H1 (cell line): ENCODE data around the gene SLC27A5. TPM values are rescaled to one million over a fixed set of nuclear protein-coding genes. Genes with fewer than 3 reads are reported as not detected.

Experiments used
- ATF2 ChIP-seq: IDR thresholded peaks from 2 replicates; pipeline ENCODE4 v1.6.1; 2012; ENCODE audit warnings: low read length, inconsistent platforms
- BACH1 ChIP-seq: IDR thresholded peaks from 2 replicates; pipeline ENCODE4 v1.6.1; 2012; ENCODE audit warnings: low read length, improper control_type of control experiment
- CBX8 ChIP-seq: fragments of 300-800, 300-1000 bp; sonication (generic); IDR thresholded peaks from 2 replicates; pipeline ENCODE4 v1.7.1; 2016; ENCODE audit warnings: low read depth, low read length, borderline replicate concordance
- CREB1 ChIP-seq: IDR thresholded peaks from 2 replicates; pipeline ENCODE4 v1.6.1; 2012; ENCODE audit warnings: inconsistent platforms
- EGR1 ChIP-seq: IDR thresholded peaks from 2 replicates; pipeline ENCODE4 v1.6.1; 2011; ENCODE audit warnings: low read depth, low read length, borderline replicate concordance
- FOSL1 ChIP-seq: IDR thresholded peaks from 2 replicates; pipeline ENCODE4 v1.6.1; 2011; ENCODE audit warnings: mild to moderate bottlenecking, low read depth, low read length, moderate library complexity; ENCODE audit not compliant: insufficient read depth
- GABPA ChIP-seq: IDR thresholded peaks from 2 replicates; pipeline ENCODE4 v1.6.1; 2011; ENCODE audit warnings: mild to moderate bottlenecking, low read length, moderate library complexity, borderline replicate concordance; ENCODE audit not compliant: insufficient read depth
- JUND ChIP-seq: IDR thresholded peaks from 2 replicates; pipeline ENCODE4 v1.6.1; 2011; ENCODE audit warnings: mild to moderate bottlenecking, improper control_type of control experiment, low read length
- MAX ChIP-seq: IDR thresholded peaks from 2 replicates; pipeline ENCODE4 v1.6.1; 2012; ENCODE audit warnings: inconsistent platforms
- NANOG ChIP-seq: IDR thresholded peaks from 2 replicates; pipeline ENCODE4 v1.6.1; 2011; ENCODE audit warnings: low read length, low read depth, mild to moderate bottlenecking, inconsistent platforms; ENCODE audit not compliant: insufficient read depth, poor library complexity, severe bottlenecking
- POLR2AphosphoS5 ChIP-seq: IDR thresholded peaks from 2 replicates; pipeline ENCODE4 v1.6.1; 2011; ENCODE audit warnings: low read depth, low read length
- POU5F1 ChIP-seq: IDR thresholded peaks from 2 replicates; pipeline ENCODE4 v1.6.1; 2011; ENCODE audit warnings: low read depth, mild to moderate bottlenecking, low read length, moderate library complexity
- RNF2 ChIP-seq: fragments of 200-900, 300-1000 bp; sonication (generic); IDR thresholded peaks from 2 replicates; pipeline ENCODE4 v1.7.1; 2016; ENCODE audit warnings: borderline replicate concordance, low read depth, mild to moderate bottlenecking, antibody characterized with exemption, low read length; ENCODE audit not compliant: poor library complexity, severe bottlenecking; ENCODE audit errors: missing control alignments
- SIN3A ChIP-seq, 2 experiments: IDR thresholded peaks in 1 of 2; conservative IDR thresholded peaks in 1 of 2; 2 replicates each; pipeline ENCODE4 v1.6.1; 2011 to 2012; ENCODE audit warnings: low read length in 2 of 2, improper control_type of control experiment in 1 of 2, low read depth in 1 of 2, mild to moderate bottlenecking in 1 of 2
- SP4 ChIP-seq: IDR thresholded peaks from 2 replicates; pipeline ENCODE4 v1.6.1; 2012; ENCODE audit warnings: low read length, inconsistent platforms
- TAF1 ChIP-seq: IDR thresholded peaks from 2 replicates; pipeline ENCODE4 v1.6.1; 2011; ENCODE audit warnings: mild to moderate bottlenecking, low read depth, low read length
- USF2 ChIP-seq: IDR thresholded peaks from 2 replicates; pipeline ENCODE4 v1.6.1; 2011; ENCODE audit warnings: low read length, improper control_type of control experiment
- YY1 ChIP-seq: IDR thresholded peaks from 2 replicates; pipeline ENCODE4 v1.6.1; 2011; ENCODE audit warnings: low read depth, mild to moderate bottlenecking, low read length
- ZNF274 ChIP-seq: IDR thresholded peaks from 2 replicates; pipeline ENCODE4 v1.7.0; 2012; ENCODE audit warnings: low read length, borderline replicate concordance; ENCODE audit errors: extremely low read depth
- polyA plus RNA-seq, 7 experiments: library from polyadenylated mRNA; depleted of rRNA in 3 of 7; stranded (reverse) in 5 of 7; unstranded in 2 of 7; fragments of >200 nt in 5 of 7; fragments of 200-250 nt in 2 of 7; gene quantifications; 1 replicate in 5 of 7; 2 replicates in 1 of 7; 4 replicates in 1 of 7; pipeline versions ENCODE4 v1.2.1 to v1.2.3, GENCODE V29; 2011 to 2013; ENCODE audit warnings: missing spikeins in 2 of 7, mixed read lengths in 2 of 7
- total RNA-seq: library from RNA; stranded (reverse); fragmentation: NEBNext Ultra II Directional; extraction: Animal tissue kit (Norgen Biotek cat#: 25700); gene quantifications from 2 replicates; pipeline ENCODE4 v1.2.1, GENCODE V29; 2021

Gene SLC27A5
- total and polyA plus RNA-seq, 2 of the 8 experiments (the other 6 are each of a cell fraction or from before 2014, with no cell fraction given): 25.1 to 80.5 TPM

GRCh38 chr19:58475714-58476497 is 35.9 kb downstream of the SLC27A5 start, which contains the start of gene ZNF446 (continued):
- TF ChIP-seq NANOG: no peak
- TF ChIP-seq TAF1: peak; percentile 17; the same call in 1 of the 2 replicates
- TF ChIP-seq JUND: no peak
- 0 out of 2 replicates have a peak, but pooled peaks have one; percentile 19 for TF ChIP-seq ATF2
- peak; percentile 78 for TF ChIP-seq CREB1
- no peak for TF ChIP-seq EGR1
- TF ChIP-seq SP4: no peak
- no peak for TF ChIP-seq CBX8
- TF ChIP-seq YY1: no peak
- TF ChIP-seq POLR2AphosphoS5: peak; percentile 60
- no peak for TF ChIP-seq RNF2
- 0 out of 2 replicates have a peak, but pooled peaks have one; percentile 51 for TF ChIP-seq GABPA
- no peak for TF ChIP-seq ZNF274
- no peak for TF ChIP-seq MAX
- TF ChIP-seq BACH1: peak; percentile 28; the same call in 1 of the 2 replicates
- peak; percentile 7; the same call in 1 of the 2 replicates for TF ChIP-seq USF2
- no peak for TF ChIP-seq FOSL1
- TF ChIP-seq SIN3A (conservative IDR thresholded peaks at IDR 0.05 in 1 of 2, IDR thresholded peaks at IDR 0.05 in 1 of 2; ENCODE audit: low read depth in 1 of 2, low read length in 2 of 2): peak; percentile 71 to 83; a peak in 2 of 4 replicates
- TF ChIP-seq POU5F1: no peak
